GM21447 (cell line): ENCODE results near the gene TSC1.

Experiments used
- ATAC-seq: cut with Tn5 transposase; IDR thresholded peaks from one replicate; pipeline ENCODE4 v1.9.1; 2021; ENCODE audit not compliant: unreplicated experiment

The TSC1 gene

GRCh38 chr9:132939169-132939568 lies 5.2 kb downstream of the TSC1 start:
- no peak for ATAC-seq

- no peak for ATAC-seq
Measured at GRCh38 chr9:132937463-132937901, 6.9 kb downstream of the TSC1 start.

GRCh38 chr9:132935026-132935425 lies 9.4 kb downstream of the TSC1 start:
- no peak for ATAC-seq

GRCh38 chr9:132931178-132931735 lies 13.2 kb downstream of the TSC1 start:
- ATAC-seq = no peak

GRCh38 chr9:132927704-132928103 lies 16.7 kb downstream of the TSC1 start:
- no peak for ATAC-seq

GRCh38 chr9:132923346-132923902 lies 21.0 kb downstream of the TSC1 start:
- ATAC-seq = no peak

GRCh38 chr9:132919614-132920268 lies 24.7 kb downstream of the TSC1 start:
- no peak for ATAC-seq

GRCh38 chr9:132914924-132915323 lies 29.5 kb downstream of the TSC1 start:
- no peak for ATAC-seq

- ATAC-seq = no peak
Measured at GRCh38 chr9:132912131-132912530, 32.3 kb downstream of the TSC1 start.

GRCh38 chr9:132910376-132910775 lies 34.0 kb downstream of the TSC1 start:
- no peak for ATAC-seq

- ATAC-seq = no peak
Measured at GRCh38 chr9:132909311-132909710, 35.1 kb downstream of the TSC1 start.

GRCh38 chr9:132908635-132909034 lies 35.8 kb downstream of the TSC1 start:
- no peak for ATAC-seq

GRCh38 chr9:132905726-132906125 lies 38.7 kb downstream of the TSC1 start:
- ATAC-seq = no peak

- no peak for ATAC-seq
Measured at GRCh38 chr9:132903574-132904492, 40.6 kb downstream of the TSC1 start.

- ATAC-seq = no peak
Measured at GRCh38 chr9:132901858-132902831, 42.3 kb downstream of the TSC1 start.

GRCh38 chr9:132898051-132898450 lies 46.4 kb downstream of the TSC1 start:
- ATAC-seq = no peak

- ATAC-seq = no peak
Measured at GRCh38 chr9:132896906-132897305, 47.5 kb downstream of the TSC1 start.

- no peak for ATAC-seq
Measured at GRCh38 chr9:132896264-132896663, 48.2 kb downstream of the TSC1 start.

GRCh38 chr9:132894862-132895835 lies 49.3 kb downstream of the TSC1 start:
- ATAC-seq = no peak
